NCI-H1092 treated with DMSO at 0.1 percent for 48 hours (cell line): ENCODE data around the gene CDH23.
"Not testable (repeated sequence)": the region's sequence is repeated elsewhere in the genome, so short reads cannot be mapped to it uniquely, and the experiment has no call there.

Experiments
- DNase-seq: peaks from one replicate; lab custom pipeline; 2025; lab: John Stamatoyannopoulos, UW

CDH23 gene

DNA sequence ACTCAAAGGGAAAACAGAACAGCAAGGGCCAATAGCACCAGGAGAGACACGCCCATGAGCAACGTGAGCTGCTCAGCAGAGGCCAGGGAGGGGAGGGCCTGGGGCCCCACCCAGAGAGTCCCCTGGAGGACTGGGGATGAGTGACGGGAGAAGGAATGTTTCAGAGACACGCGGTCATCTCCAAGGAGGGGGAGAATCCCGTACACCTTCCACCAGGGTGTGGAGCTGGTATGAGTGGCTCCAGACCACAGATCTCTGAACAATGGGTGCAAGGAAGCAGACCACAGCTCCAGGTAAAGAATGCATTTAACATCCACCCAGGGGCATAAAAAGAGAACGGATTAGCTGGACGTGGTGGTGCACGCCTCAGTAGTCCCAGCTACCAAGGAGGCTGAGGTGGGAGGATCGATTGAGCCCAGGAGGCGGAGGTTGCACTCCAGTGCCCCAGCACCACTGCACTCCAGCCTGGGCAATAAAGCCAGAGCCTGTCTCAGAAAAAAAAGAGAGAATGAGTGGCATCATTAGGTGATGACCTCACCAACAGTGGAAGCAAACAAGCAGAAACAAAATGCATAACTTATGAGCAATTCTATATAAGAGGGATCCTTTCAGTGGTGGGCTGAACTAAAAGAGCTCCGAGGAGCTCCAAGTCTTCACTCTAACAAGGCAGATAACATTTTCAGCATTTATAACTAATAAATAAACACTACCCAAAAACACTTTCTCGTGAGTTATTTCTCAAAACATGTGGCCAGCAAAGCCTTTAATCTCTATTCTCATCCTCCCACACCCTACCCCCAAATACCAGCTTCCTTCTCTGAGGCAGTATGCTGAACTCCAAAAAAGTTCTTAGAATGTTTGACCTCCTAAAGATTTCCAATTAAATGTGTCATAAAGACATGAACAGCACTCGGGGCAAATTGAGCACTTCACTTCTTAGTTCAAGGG, 441.8 kb downstream of the CDH23 start:
- no peak for DNase-seq

- peak; percentile 55 for DNase-seq
Observed at GRCh38 chr10:71840177-71840957, 443.6 kb downstream of the CDH23 start.

- no peak for DNase-seq
Observed at GRCh38 chr10:71840958-71841335, 444.2 kb downstream of the CDH23 start.

GRCh38 chr10:71842422-71842821, 445.7 kb downstream of the CDH23 start:
- no peak for DNase-seq

- no peak for DNase-seq
Observed at GRCh38 chr10:71842856-71843686, 446.4 kb downstream of the CDH23 start.

DNA sequence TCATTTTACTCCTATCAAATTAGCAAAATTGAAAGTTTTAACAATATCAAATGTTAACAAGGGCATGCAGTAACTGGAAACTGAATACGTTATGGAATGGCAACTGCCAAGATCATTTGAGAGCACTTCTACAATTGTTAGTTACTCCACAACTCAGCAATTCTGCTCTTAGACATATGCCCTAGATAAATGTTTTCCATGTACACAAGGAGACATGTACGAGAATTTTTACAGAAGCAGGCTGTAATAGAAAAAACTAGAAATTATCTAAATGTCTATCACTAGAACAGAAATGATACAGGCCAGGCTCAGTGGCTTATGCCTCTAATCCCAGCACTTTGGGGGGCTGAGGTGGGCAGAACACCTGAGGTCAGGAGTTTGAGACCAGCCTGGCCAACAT, 447.4 kb downstream of the CDH23 start:
- DNase-seq = no peak

- DNase-seq = no peak
Observed at GRCh38 chr10:71844695-71845094, 448.0 kb downstream of the CDH23 start.

DNA sequence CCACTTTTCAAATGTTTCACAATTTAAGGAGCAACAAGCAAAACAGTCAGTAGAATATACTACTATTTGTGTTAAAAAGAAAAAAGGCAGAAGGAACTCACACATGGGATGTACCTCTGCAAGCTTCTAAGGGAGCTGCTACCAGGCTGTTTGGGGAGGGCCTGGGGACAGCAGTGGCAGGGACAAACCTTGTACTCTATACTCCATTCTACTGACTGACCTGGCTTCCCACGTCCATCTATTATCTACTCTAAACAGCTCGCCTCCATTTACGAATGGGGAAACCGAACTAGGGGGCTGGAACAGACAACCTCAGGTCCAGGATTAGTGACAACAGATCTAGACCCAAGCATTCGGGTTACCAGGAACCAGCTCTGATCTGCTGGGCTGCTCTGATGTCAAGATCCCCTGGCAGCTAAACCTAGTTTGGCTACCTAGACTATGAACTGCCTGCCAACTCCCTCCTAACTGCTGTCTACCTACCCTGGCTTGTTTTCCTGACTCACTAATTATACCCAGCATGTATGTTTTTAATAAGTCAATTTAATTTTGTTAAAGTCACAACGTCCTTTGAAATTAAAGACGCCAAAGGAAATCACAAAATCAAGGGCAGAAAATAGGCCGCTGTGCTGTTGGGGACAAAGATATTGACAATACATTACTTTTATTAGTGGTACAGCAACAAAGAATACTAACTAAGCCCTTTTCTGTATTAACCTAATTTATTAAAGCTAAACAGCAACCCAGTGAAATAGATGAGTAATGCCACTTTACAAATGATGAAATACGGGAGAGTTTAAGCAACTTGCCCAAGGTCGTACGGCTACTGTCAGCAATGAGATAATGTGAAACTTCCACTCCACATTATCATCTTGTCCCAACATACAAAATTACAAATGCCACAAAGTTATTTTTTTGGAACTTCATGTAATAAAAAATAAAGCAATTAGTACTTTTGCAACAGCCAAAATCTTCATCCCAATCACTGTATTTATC, 449.0 kb downstream of the CDH23 start:
- DNase-seq = no peak

DNA sequence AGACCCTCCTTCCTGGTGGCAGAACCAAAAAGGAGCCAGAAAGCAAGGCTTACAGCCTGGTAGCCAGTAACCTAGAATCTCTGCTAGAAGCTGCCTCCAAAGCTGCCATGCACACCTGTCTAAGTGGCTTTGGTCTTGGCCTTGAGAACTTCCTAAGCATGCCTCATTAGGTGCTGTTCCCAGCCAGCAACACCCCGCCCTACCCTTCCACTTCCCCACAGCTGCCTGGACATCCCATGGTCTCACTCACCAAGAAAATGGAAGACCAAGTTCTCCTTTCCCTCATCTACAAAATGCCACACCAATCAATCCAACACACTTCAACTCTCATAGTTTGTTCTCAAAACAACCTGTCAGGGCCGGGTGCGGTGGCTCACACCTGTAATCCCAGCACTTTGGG, 450.1 kb downstream of the CDH23 start:
- DNase-seq = no peak

- no peak for DNase-seq
Observed at GRCh38 chr10:71847418-71847817, 450.7 kb downstream of the CDH23 start.

- no peak for DNase-seq
Observed at GRCh38 chr10:71848325-71849275, 451.9 kb downstream of the CDH23 start.

- DNase-seq = no peak
Observed at GRCh38 chr10:71849461-71849908, 452.8 kb downstream of the CDH23 start.

- no peak for DNase-seq
Observed at GRCh38 chr10:71850021-71850742, 453.5 kb downstream of the CDH23 start.

DNA sequence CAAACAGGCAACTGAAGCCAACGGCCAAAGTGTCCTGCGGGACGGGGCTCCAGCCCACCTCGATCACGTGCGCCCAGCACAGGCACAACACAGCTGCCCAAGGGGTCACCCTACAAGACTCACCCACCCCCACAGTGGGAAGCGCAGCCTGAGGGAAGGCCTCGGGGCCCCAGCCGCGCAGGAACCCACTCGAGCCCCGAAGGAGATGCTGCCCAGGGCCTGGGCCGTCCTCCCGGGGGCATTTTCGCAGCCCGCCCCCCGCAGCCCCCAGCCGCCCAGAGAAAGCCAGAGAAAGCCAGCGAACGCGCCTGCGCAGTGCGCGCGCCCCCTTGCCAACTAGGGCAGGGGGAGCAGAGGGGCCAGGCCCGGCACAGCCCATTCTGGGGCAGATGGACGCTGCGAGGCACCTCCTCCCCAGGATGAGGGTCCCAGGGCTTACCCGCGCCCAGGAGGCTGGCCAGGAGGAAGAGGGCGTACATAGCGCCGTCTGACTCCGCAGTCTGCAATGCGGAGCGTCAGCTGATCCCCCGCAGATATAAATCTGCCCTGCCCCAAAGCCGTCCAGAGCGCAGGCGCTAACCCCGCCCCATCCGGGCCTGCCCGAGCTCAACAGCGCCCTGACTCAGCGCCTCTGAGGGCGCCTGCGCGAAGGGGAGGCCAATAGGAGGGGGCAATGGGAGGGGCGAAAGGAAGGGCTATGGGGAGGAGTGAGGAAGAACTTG, 454.2 kb downstream of the CDH23 start, which contains the start of gene PSAP:
Gene PSAP (minus strand): TSS at position 509 of the 722 bp plus-strand sequence. CDS start 30 bp downstream, at position 479.
- DNase-seq = peak; percentile 88

GRCh38 chr10:71851465-71852095, 454.9 kb downstream of the CDH23 start:
- DNase-seq = not testable (repeated sequence)

- DNase-seq = no peak
Observed at GRCh38 chr10:71852355-71852937, 455.7 kb downstream of the CDH23 start.

- no peak for DNase-seq
Observed at GRCh38 chr10:71854031-71854430, 457.3 kb downstream of the CDH23 start.
